Measurements from ENCODE around the gene PKIB. TPM values are rescaled to one million over a fixed set of nuclear protein-coding genes. Genes with fewer than 3 reads are reported as not detected.

Gene PKIB
- total RNA-seq, 1 donor from 2014 or later = 2.2 TPM

DNA sequence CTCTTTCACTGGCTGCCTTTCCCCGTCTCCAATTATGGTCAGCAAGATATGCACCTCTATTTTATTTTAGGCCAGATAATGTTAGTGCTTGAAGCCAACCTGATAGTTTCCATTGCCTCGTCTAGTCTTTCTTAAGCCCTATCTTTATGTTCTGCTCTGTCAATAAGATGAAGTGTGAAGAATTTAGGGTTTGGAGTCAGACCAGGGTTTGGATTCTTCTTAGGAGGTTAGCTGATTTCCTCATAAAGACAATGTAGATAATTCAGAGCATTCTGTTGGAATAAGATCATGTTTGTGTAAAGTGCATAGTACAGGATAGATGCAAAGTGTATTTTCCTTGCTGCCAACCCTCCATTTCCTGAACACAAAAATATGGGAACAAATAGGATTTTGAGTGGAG, 43.8 kb downstream of the PKIB start:
- intact Hi-C loops (cut with DNase I) = no loop called here

DNA sequence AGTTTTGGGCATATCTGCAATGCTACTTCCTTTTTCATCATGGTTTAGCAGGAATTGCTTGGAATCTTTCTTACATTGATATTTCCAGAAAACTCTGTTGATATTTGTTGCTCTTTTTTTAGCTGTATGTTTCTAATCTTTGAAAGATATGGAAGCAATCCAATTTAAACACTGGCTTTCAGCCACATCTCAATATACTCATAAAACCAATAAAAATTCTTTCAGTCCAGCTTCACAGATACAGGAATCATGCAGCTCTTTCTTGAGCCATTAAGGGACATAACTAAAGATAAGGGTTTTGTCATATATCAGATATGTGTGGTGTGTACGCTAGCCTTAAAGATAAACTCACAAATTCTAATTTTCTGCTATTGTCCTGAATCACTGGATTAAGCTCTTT, 47.4 kb downstream of the PKIB start:
- DNase-seq (ENCODE audit: low spot score) (no peak), ATAC-seq (no peak)
- intact Hi-C loops (cut with DNase I) = no loop called here

More for the DNA sequence above, 43.8 kb downstream of the PKIB start:
- no peak for ATAC-seq
- no peak for DNase-seq (ENCODE audit: low spot score)

DNA sequence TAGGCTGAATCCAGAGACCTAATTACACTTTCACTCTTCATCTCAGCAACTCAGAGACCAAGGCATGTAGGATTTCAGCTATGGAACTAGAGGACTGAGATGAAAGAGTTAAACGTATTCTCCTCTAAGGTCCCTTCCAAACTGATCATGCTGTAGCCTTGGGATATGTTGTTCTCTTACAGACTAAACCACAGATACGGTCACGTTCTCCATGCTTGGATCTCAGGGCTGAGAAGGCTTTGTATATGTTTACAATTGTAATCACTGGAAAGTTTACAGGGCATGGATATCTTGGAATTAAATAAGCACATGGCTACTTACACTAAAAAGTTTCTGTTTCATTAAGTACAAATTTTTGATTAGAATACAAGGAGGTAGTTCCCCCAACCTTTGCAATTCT, 50.1 kb downstream of the PKIB start:
- no peak for DNase-seq (ENCODE audit: low spot score)
- no peak for ATAC-seq
- intact Hi-C loops (cut with DNase I) = no loop called here

DNA sequence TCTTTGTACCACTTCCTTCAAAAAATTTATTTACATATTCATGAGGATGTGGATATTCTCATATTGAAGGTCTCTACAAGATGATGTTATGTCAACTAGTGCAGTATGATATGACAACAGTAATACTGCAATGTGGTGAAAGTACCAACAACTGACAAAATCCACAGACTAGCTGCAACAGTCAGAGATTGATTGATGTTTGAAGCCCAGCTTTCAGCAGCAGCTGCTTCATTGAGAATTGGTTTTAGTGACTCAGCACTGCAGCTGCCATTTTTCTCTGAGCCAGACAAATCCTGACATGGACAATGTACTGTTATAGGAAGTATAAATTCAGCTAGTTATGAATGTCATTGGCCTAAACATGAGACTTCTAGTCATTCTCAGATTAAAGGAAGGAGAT, 53.8 kb downstream of the PKIB start:
- no peak for ATAC-seq
- intact Hi-C loops (cut with DNase I) = no loop called here
- DNase-seq (ENCODE audit: low spot score) = no peak

DNA sequence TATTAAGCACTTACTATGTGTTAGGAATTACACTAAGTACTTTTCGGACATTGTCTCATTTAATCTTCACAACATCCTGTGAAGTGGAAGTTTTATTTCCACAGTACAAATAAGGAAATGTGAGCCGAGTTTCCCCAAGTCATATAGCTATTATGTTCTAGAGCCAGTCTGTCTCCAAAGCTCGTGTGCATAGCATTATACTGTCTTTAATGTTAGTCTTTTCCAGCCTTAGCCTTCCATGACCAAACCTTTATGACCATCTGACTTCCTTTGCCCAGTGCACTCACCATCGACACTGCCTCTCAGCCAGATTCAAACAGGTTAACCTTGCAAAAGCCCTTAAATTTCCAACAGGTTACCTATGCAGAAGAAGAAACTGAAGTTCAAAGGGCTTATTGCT, 55.7 kb downstream of the PKIB start:
- ATAC-seq (no peak), DNase-seq (ENCODE audit: low spot score) (no peak)
- intact Hi-C loops (cut with DNase I) = no loop called here

DNA sequence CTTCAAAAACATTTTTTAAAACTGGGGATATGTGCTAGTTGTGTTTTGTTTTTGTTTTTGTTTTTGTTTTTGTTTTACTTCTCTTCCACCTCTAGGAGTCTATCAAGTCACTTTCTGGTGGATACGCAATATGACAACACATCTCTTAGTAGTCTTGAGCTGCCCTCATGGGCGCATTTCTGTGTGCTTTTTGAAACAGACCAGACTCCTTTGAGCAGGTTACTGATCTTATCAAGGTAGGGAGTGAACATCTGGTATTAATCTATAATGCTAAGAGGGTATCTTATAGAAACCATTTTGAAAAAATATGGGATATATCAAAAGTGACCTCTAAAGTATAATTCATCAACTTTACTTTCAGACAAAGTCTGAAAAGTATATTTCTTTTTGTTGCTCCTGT, 56.2 kb downstream of the PKIB start:
- ATAC-seq (no peak), DNase-seq (ENCODE audit: low spot score) (no peak)
- intact Hi-C loops (cut with DNase I) = no loop called here

DNA sequence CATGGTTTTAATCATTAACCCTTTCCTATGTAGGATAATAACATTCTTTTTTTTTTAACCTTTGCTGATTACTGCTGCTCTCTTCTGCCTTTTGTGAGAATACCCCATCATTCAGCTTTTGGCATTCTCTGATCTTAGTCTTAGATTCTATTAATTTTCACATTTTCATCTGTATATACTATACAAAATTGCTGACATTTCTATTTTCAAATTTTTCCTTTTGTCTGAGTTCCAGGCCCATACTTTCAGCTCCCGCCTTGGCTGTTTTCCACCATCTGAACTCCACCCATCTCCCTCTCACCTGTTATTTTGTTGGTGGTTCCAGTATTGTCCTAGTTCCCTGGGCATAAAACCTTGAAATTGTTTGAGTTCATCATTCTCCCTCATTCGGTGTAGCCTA, 59.2 kb downstream of the PKIB start:
- ATAC-seq = no peak
- no peak for DNase-seq (ENCODE audit: low spot score)
- intact Hi-C loops (cut with DNase I) = no loop called here

DNA sequence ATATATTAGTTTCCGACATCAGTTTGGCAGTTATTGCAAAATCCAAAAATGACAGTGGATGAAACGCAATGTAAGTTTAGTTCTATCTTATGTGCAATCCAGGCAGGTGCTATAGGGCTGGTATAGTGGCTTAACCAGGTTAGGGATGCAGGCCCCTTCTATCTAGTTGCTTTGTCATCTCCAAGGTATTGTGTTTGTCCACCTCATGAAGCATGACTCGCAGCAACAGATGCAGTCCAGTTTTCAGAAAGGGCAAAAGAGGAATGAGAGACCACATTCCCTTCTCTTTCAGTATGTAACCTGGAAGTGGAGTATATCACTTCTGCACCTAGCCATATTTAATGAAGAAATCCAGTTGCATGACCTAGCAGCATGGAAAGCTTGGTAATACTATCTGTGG, 59.7 kb downstream of the PKIB start:
- intact Hi-C loops (cut with DNase I) = no loop called here
- no peak for ATAC-seq
- DNase-seq (ENCODE audit: low spot score) = no peak

DNA sequence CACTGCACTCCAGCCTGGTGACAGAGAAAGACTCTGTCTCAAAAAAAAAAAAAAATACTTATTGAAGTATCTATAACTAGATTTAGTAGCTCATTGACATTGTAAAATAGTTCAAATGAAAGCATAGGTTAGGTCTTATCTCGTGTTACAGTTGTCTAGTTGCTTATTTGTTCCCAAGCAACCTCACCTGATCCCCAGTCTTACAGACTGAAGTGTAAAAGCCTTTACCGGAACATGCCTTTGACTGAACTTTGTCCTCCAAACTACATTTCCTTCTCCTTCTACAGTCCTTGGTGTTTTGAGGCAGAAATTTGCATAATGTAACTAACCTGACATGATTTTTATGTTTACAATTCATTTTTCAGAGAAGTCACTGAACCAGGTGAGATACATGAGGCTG, 61.0 kb downstream of the PKIB start:
- ATAC-seq = no peak
- DNase-seq (ENCODE audit: low spot score) = no peak
- intact Hi-C loops (cut with DNase I) = no loop called here

DNA sequence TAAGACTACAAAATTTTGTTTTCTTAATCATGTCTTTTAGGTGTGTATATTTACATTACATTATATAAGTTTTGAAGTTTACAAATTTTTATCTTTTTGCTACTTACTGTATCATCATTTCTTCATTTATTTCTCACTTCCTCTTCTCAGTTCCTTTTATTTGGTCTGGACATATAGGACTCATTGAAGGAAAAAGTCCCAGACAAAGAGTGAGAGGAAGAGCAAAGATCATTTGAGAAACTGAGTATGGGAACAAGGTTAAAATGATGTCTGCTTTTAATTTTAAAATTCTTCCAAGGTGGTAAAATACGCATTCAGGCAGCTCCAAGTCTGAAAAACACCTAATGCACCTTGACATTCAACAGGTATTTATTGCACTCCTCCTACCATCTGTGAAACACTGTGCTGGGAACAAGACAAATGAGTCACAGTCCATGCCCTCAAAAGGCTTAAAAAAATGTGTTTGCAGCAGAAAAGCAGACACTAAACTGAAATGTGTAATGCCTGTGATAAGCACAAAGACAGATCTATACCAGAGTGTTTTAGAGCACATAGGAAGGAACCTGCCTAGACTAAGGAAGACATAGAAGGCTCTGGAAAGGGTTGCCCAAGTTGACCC, 63.2 kb downstream of the PKIB start:
- no peak for ATAC-seq
- intact Hi-C loops (cut with DNase I) = no loop called here
- DNase-seq (ENCODE audit: low spot score) = no peak

DNA sequence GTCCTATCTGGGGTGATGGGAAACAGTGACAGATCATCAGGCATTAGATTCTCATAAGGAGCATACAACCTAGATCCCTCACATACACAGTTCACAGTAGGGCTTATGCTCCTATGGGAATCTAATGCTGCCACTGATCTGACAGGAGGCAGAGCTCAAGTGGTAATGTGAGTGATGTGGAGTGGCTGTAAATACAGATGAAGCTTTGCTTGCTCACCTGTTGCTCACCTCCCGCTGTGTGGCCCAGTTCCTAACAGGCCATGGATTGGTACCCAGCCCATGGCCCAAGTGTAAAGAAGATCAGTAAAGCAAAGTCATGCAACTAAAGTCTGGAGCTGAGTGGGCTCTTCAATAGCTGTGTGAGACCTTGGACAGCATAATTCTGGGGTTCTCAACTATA, 65.9 kb downstream of the PKIB start:
- intact Hi-C loops (cut with DNase I) = no loop called here
- DNase-seq (ENCODE audit: low spot score) (no peak), ATAC-seq (no peak)

DNA sequence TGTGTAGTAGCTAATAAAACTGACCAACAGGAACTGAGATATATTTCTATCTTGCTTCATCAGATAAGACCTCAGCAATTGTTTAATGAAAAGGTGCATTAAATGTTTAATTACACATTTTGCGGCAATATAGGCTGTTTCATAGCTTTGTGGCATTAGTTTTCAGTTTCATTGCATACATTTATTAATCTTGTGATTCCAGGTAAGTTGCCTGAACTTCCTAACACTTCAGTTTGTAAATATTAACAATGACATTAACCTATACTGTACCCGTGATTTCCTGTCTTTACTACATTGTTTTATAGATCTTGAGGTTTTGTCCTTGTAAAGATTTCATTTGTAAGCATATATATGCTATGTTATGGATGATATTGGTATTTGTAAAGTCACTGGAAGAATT, 66.5 kb downstream of the PKIB start:
- ATAC-seq = no peak
- DNase-seq (ENCODE audit: low spot score) = no peak
- intact Hi-C loops (cut with DNase I) = no loop called here

DNA sequence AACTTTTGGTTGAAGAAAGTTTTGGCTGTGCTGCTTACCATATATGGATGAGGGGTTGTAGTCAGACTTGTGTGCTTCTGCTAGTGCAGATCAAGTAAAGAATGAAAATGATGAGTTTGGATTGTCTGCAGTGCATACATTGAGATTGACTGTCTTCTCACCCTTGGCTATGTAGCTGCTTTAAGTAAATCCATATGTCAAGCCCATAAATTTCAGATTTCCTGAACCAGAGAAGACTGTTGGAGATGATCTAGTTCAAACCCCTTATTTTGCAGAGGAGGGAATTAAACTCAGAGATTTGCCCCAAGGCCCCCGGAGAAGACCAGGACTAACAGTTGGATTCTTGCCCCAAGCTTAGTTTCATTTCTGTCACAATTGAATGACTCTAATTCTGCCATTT, 67.2 kb downstream of the PKIB start:
- intact Hi-C loops (cut with DNase I) = no loop called here
- no peak for DNase-seq (ENCODE audit: low spot score)
- ATAC-seq = no peak

DNA sequence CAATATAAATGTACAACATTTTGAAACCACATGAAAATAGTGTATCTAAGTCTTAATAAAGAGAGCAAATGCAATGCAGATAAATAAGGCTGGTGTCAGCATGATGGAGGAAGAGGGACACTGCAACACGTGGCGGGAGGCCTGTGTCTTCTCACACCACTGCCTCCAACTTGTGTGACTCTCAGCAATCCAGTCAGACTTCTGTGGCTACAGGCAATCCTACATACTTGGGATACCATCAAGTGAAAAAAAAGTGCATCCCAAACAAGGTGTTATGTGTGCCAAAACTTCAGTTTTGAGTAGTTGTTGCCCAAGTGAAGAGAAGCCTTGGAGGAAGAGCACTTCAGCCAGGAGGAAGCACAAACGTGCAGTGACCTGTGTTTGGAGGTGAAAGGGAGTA, 68.6 kb downstream of the PKIB start:
- DNase-seq (ENCODE audit: low spot score) = no peak
- intact Hi-C loops (cut with DNase I) = no loop called here
- no peak for ATAC-seq

DNA sequence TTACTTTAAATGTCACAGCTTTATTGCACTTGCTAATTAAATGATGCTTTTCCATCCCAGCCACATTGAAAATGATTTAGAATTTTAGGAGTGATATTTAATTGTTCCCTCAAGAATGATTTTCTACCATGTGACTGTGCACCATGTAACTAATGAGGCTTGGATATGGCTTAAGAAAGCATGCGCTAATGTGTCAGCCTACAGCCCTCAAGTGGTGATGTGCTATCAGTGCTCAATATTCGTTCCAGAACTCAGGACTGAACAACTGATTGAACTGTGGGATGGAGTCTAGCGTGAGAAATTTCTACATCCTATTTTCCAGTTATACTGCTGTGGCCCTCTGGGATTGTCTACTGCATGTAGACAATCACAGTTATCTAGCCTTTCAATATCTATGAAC, 71.5 kb downstream of the PKIB start:
- no peak for DNase-seq (ENCODE audit: low spot score)
- ATAC-seq = no peak
- intact Hi-C loops (cut with DNase I) = no loop called here

DNA sequence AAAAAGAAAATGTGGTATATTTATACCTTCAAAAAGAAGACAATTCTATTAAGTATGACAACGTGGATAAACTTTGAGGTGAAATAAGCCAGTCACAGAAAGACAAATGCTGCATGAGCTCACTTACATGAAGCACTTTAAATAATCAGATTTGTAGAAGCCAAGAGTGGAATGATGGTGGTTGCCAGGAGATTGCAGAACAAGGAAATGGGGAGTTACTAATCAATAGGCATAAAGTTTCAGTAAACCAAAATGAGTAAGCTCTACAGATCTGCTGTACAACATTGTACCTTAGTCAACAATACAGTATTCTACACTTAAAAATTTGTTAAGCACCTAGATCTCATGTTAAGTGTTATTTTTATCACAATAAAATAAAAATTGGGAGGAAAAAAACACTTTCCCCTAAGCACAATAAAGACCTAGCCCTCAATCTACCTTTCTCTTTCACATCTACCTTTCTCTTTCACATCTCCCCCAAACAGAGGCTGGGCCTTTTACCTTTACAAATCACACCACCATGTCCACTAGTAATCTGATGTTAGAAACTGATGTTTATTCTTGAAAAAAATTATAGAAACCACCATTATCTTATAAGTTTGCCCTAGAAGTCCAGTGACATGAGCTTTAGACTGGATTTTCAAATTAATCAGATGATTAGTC, 73.9 kb downstream of the PKIB start:
- no peak for ATAC-seq
- intact Hi-C loops (cut with DNase I) = no loop called here

DNA sequence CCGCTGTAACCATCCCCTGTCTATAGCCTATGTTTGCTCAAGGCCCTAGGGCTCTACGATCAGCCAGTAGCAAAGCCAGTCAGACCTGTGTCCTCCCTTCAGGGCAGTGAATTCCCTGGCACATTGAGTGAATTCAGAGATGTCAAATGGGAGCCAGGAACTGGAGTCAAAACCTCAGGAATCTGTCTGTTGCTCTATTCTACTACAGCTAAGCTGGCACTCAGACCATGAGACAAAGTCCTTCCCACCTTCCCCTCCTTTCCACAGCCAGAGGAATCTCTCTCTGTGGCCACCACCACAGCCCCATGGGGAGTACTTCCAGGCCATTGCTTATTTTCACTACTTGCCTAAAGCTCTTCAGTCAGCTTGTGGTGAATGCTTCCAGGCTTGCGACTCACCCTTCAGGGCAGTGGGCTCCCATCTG, 82.0 kb downstream of the PKIB start:
- DNase-seq (ENCODE audit: low spot score) (no peak), ATAC-seq (no peak)
- intact Hi-C loops (cut with DNase I) = no loop called here

More for the DNA sequence above, 73.9 kb downstream of the PKIB start:
- DNase-seq (ENCODE audit: low spot score) = no peak

DNA sequence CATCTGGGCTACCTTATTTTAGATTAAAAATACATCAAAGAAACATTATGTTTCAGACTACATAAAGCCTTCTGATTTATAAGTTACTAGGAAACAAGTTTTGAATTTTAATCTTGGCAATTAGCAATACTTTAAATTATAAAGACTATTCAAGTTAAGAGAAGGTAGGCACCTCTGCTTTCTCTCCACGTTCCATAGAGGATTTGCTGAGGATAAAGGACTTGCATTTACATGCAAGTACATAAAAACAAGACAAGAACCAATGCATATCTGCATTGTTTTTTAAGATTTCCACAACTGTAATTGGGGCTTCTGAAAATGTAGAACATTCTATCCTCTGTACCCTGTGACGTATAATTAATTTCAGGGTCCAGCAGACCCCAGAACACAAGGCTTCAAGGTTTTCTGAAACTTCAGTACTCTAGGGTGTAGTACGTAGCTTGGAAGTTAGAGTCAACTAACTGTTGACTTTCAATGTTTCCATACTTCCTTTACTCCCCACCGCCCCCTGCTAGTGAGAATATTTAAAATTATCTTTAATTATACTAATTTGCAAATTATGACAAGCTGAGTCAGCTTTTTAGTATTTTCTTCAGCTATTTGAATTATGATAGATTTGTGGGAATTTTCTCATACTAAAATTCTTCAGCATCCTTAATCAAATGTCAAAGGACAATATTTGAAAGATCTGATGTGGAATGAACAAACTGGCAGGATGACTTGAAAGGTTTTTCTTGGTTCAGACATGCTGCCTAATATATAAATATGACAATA, 82.8 kb downstream of the PKIB start:
- ATAC-seq (no peak), DNase-seq (ENCODE audit: low spot score) (no peak)
- intact Hi-C loops (cut with DNase I) = no loop called here

DNA sequence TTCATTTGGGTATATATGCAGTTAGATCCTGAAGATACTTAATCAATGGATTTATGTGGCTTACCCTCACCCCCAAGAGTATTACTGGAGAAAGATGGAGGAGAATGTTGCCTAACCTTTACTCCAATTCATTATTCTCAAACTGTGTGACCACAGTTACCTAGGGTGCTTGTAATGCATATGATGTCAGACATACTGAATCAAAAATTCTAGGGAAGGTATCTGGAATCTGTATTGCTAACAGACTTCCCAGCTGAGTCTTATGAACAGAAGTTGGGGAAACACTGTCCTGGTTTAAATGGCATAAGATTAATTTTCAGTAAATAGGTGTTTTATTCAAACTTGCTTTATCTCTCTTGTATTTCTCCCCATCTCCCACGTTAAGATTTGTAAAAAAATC, 83.9 kb downstream of the PKIB start:
- no peak for ATAC-seq
- intact Hi-C loops (cut with DNase I) = no loop called here

DNA sequence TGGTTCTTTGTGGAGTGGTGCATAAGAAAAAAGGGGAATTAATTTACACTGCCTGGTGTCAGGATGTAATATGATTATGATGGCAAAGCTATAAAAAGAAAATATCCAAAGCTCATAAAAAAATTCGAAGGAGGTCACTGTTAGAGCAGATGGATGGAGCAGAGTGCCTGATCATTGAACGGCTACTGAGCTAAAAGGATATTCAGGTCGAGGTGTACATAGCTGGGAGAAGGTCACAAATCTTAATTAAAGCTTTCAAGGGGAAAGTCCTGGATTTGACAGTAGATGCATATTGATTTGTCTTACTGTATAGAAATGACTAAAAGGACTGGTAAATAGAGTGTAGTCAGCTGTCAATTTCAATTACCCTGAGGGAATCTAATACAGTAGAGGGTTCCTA, 84.4 kb downstream of the PKIB start:
- DNase-seq (ENCODE audit: low spot score) (no peak), ATAC-seq (no peak)
- intact Hi-C loops (cut with DNase I) = no loop called here

More for the DNA sequence above, 83.9 kb downstream of the PKIB start:
- no peak for DNase-seq (ENCODE audit: low spot score)

DNA sequence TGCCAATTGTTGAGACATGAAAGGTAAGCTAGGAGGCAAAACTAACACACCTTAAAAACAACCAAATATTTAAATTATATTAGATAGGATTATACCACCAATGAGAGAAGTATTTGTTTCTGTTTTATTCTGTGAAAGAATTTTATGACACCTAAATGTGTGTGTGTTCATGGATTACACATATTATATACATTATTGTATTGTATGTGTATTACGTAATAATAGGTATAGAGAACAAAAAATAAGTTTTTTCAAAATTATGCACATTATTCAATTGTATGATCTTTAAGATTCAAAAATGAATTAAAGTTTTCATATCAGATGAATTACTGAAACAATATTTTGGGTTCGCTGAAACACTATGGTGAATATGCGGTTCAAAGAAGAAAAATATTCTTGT, 85.0 kb downstream of the PKIB start:
- intact Hi-C loops (cut with DNase I) = no loop called here
- DNase-seq (ENCODE audit: low spot score) = no peak
- ATAC-seq = no peak
